Fibroblast of skin of back (primary cell): ENCODE results near the gene GNG2.

ENCODE experiments used
- DNase-seq: peaks from one replicate; pipeline ENCODE4 v3.0.0-alpha.2; 2013

The GNG2 gene

DNA sequence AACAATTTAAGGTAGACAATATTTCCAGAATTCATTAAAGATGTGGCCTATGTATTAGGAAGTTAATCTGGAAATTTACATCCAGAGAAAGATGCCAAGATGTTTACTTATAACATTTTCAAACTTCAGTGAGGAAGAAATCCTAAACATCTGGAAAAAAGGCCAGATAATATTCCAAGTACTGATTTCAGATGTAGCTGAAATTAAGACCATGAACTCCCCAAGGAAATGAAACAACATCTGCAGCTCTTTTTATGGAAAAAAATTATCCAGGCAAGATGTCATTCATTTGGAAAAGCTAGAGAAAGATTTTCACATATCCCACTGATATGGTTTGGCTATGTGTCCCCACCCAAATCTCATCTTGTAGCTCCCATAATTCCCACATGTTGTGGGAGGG is 35.0 kb downstream of the GNG2 start:
- DNase-seq = no peak

DNA sequence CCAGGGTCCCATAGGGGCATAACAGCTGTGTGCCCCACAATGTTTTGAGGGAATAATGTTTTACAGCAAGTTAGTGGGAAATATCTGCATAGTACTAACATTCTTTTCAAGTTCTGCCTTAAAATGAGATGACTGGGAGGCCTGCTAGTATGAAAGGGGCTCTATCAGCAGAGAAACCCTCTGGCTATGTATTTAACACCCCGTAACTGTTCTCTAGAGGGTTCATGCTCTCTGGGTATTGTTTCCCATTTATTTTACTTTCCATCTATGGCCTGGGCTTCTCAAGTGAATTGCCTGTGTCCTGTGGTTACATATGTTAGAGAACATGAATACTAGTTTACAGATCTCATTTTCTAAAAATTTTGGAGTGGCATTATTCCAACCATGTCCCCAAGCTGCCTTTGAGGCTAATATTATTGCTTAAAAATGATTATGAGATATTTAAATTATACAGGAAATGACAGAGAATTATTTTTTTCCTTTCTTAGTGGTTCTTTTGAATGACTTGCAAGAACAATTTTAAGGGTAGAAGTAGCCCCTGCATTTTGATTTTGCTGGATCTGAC is 37.5 kb downstream of the GNG2 start:
- no peak for DNase-seq

DNA sequence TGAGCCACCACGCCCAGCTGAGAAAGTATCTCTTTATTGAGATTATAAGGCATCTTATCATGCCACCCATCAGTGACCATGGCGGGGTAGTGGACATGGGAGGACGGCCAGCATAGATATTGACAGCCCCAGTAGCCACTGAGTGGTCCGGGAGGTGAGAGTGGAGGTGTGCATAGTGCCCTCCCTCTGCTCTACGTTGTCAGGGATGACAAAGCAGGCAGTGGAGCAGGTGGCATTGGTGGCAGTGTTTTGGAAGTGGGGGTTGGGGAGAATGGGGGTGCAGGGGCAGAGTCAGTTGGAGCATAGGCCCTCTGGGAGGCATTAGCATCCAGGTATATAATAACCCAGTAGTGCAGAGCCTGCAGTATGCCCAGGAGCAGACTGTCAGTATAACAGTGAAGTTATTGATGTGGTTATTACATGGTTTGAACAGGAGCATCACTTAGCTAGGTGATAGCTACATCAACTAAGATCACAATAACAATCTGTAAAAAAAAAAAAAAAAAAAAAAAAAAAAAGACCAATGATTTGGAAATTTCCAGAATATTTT is 41.1 kb downstream of the GNG2 start:
- DNase-seq = no peak

DNA sequence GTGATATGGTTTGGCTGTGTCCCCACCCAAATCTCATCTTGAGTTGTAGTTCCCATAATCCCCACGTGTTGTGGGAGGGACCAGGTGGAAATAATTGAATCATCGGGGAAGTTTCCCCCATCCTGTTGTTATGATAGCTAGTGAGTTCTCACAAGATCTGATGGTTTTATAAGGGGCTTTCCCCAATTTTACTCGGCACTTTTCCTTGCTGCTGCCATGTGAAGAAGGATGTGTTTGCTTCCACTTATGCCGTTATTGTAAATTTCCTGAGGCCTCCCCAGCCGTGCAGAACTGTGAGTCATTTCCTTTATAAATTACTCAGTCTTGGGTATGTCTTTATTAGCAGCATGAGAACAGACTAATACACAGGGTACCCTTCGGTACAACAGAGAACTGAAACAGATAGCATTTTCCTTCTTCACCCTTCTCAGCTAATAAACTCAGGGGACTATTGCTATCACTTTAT is 45.3 kb downstream of the GNG2 start:
- peak; percentile 90 for DNase-seq

DNA sequence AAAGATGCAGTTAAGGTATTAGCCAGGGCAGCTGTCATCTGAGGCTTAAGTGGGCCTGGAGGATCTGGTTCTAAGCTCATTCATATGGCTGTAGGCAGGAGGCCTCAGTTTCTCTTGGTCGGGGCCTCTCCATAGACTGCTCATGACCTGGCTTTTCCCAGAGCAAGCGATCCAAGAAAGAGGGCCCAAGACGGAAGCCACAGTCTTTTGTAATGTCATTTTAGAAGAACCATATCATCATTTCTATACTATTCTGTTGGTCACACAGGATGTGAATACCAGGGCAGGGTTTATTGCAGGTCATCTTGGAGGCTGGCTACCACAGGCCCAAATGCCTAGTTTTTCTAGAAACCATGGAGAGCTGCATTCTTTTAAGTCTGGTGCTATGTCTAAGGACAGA is 47.7 kb downstream of the GNG2 start:
- DNase-seq = peak; percentile 78

DNA sequence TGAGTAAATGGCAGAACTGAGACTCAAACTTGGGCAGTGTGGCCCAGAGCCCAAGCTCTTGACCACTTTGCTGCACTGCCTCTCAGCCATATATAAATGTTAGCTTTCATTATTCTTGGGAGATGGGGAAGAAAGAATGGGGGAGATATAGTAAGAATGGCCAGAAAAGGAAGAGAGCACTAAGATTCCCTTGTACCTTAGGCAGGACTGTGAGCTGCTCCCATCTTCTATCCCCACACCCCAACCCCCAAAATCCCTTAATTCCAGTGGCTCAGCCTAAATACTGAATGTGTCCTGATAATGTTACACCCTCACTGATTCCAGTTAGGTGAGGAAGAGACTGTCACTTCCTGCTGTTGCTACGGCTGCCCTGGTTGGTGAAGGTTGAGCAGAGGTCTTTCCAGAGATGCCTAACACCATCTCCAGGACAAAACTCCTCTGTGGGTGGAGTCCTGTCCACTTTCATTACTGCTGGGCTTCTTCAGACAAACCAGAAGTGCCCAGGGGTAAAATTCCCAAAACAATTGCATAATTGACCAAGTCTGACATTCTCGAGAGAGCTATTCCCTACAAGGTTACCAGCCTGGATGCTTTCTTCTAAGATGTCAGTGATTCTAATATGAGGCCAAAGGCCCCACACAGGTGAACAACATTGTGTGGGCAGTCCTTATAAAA is 51.8 kb downstream of the GNG2 start:
- DNase-seq = no peak

DNA sequence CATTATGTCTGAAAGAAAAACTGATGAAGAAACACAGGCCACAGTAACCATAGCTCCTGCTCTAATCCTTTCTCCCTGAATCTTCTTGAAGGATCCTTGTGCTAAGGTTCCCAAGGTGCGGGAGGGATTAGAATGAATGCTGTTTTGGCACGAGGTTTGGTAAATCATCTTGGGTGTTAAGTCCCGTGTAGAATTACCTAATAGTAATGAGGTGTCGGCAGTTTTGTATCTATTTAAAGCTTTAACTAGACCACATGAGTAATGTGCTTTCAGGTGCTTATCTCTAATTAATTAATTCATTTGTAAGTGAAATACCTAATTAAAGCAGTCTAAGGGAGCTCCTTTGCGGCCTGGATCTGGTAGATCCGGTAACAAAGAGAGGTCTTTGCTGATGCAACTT is 53.9 kb downstream of the GNG2 start:
- DNase-seq = no peak

DNA sequence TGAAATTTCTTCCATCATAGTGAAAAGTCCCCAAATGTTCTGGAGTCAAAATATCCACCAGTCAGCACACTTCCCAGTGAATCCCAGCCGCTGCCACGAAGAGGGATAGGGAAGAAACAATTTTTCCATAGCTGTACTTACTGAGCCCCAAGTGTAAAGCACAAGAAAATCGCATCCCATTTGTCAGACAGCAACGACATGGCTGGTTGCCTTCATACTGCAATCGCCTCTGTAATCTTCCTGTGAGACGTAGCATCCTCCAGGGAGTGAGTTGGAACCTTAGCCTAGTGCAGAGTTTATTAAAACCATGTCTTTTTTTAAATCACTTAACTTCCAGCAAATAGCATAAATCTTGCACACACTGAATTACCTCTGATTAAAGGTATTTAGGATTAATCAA is 56.8 kb downstream of the GNG2 start:
- DNase-seq = no peak

DNA sequence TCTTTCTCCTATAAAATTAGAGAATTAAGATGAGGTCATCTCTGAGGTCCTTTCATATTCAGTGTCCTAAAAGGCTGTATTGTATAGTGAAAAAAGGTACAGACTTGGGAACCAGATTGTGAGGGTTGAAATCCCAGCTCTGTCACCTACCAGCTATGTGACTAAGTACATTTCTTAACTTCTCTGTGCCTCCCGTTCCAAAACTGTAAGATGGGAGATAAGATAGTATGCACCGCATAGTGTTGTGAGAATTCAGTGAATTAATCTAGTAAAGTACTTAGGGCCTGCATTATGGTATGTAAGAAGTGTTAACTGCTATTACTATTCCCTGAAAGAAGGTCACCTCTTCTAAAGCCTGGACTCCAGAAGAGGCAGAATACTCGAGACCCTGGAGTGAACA is 60.6 kb downstream of the GNG2 start:
- no peak for DNase-seq

DNA sequence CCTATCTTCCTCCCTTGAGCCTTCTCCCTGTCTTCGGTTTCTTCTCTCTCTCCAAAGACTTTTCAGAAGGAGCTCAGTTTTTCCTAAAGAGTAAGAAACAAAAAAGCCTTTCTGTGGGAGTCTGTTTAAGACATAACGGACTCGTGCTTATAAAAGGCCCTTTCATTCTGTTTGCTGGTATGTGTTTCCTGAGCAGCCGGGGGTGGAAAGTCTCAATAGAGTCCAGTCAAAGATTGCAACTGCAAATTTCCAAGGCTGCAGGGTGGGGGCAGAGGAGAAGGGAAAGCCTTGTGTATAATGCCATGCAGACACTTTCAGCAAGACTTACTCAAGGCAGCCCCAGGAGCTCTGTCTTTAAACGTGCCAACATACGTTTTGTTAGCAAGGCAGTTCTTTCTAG is 62.2 kb downstream of the GNG2 start:
- DNase-seq = peak; percentile 14

DNA sequence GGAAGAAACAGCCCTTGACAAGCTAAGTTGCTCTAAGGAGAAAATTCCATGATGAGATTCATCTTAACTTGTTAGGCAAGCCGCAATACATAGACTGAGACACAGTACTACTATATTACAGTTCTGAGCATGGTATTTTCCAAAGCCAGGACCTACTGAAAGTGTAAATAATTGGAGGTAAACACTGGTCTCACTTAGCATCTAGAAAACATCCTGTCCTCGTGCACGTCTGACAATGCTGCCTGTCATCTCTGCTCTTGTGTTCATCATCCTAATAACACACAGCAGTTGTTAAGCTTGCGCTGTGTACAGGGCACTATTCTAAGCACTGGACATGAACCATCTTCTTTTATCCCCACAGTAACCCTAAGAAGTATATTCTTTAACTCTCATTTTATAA is 64.2 kb downstream of the GNG2 start:
- DNase-seq = no peak

DNA sequence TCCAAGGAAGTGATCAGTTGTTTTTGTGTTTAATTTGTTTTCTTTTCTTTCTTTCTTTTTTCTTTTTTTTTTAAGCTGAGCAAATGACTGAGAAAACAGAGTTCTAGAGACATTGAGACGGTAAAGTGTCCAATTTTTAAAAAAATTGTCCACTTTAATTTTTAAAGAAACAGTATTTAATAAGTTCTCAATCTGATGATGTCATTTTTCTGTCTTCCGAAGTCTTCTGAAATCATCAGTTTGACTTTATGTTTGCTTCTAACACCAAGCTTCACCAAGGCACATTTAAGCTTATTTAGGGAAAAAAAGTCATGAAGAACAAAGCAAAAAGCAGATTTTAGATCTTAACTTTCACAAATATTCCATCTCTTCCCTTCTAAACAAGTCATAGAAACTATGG is 65.6 kb downstream of the GNG2 start:
- no peak for DNase-seq

DNA sequence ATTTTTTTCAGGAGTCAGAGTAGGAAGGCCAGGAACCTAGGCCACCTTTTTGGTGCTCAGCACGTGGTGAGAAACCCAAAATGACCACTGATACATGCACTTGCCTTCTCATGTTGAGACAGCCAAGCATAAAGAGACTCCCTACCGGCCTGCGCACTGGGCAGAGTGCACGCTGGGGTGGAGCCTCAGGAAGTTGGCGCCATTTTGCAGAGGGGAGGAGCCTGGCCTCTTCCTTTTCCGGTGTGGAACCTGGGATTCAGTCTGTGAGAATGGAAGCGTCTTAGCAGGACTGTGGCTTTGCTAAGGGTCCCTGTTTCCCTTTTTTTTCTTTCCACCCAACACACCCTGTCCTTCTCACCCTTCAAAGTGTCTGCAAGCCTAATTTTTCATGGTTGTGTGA is 66.0 kb downstream of the GNG2 start:
- no peak for DNase-seq

DNA sequence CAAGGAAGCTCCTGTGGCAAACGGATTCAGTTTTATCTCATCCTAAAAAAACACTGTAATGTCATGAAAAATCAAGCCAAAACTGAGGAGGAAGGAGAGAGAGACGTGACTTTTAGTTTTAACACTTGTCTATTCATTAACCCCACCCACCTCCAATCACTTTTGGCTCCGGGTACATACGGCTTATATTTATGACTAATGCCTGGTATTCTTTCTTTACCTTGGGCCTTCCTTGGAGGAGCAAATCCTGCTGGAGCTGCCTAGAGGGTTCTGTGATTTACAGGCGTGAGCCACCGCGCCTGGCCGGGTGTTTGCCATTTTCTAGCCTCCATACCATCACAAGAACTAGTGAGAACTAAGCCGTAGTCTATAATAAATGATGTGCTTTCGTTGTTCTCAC is 68.2 kb downstream of the GNG2 start:
- DNase-seq = no peak

DNA sequence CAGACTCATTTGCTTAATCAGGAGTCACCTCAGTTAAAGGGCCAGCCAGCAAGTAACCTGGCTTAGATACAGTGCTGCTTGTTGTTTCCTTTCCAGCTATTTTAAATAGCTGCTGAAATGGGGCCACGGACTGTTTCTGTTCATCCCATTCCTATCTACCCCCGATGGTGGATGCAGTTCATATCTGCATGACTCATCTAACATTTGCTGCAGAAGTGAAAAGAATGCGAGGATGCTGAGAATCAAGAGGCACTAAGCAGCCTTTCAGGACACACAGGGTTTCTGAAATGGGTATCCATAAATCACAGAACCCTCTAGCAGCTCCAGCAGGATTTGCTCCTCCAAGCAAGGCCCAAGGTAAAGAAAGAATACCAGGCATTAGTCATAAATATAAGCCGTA is 68.8 kb downstream of the GNG2 start:
- DNase-seq = peak; percentile 64

DNA sequence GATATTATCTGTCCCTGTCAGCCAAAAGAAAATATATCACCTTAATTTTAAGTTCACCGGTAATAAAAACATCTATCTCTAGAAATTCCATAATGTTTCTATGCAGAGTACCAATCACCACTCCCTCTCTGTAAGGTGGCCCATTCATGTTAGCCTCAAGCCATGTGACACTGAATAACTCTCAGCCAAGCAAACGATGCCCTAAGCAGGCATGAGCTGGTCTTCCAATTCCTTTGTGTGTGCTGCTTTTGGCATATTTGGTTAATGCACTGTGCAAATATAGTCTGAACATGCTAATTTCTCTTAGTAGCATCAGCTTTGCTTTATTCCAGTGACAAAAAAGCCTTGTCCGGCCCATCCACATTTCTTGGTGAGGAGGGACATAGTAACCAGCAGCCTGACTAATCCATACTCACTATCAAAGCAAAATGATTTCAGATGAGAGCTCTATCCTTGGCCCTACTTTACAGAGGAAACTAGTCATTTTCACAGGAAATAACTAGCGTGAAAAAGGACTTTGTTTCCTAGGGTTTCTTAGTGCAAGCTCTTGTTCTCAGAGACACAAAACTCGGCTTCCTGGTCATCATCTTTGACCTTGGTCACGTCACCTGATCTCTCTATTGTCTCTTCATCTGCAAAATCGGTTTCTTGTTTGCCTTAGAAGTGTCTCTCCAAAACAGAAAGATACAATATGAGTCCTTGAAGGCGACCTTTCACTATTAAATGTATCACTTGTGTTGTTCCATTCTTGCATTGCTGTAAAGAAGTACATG is 69.7 kb downstream of the GNG2 start:
- peak; percentile 3 for DNase-seq

DNA sequence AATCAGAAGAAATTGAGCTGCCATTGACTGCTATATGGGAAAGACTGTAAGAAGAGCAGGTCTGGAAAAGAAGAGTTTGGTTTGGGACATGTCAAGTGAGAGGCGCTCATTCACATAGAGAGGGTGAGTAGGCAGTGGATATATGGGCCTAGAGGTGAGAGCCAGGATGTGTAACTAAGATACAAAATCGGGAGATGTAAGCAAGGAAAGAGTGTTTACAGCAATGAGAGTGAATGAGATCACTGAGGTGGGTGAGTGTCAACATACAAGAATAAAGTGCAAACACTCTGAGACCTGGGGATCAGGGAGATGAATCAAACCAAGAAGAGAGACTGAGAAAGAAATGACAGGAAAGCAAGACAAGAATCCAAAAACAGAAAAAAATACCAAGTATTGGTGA is 70.9 kb downstream of the GNG2 start:
- DNase-seq = no peak

DNA sequence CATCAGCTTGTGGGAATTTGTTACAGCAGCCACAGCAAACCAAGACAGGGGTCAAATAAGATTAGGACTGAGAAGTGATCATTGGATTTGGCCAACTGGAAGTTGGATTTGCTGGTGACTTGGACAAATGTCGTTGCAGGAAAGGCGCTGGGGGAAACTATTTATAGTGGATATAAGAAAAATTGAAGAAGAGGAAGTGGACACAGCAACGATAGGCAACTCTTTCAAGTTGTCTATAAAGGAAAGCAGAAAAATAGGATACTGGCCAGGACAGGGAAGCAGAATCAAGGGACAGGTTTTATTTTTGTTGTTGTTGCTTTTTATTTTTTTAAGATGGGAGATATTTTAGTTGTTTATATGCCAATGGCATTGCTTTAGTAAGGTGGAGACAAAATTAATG is 72.8 kb downstream of the GNG2 start:
- no peak for DNase-seq

DNA sequence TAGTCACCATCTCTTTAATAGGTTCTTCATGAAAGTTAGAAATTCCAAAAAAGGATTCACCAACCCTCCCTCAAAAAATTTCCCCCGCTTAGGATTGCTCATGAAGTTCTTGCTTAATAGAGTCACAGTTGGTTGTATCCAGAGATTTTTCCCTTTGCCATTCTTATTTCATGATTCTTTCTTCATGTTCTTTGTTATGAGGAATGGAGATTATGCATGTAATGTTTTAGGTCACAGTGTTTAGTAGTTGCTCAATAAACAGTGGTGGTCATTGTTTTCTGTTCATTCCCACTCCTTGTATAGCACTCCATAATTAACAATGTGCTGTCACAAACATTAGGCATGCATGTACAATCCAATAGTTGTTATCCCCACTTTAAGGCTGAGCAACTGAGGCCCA is 77.7 kb downstream of the GNG2 start:
- no peak for DNase-seq

DNA sequence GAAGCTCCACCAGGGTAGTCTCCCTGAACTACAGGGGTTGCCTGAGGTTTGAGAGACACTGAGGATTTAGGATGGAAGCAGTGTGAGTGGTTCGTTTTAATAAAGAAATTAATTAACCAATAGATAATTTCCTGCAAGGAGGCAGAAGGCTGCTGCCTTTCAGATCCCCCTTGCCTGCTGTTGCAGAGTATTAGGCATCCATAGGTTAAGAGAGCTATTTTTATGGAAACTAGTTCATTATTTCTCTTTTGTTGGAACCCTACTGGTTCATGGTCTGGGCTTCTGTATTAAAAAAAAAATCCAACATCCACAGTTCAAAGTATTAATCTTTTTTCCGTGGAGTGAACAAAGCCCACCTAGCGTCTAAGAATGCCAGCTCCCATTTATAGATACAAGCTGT is 78.4 kb downstream of the GNG2 start:
- DNase-seq = no peak

DNA sequence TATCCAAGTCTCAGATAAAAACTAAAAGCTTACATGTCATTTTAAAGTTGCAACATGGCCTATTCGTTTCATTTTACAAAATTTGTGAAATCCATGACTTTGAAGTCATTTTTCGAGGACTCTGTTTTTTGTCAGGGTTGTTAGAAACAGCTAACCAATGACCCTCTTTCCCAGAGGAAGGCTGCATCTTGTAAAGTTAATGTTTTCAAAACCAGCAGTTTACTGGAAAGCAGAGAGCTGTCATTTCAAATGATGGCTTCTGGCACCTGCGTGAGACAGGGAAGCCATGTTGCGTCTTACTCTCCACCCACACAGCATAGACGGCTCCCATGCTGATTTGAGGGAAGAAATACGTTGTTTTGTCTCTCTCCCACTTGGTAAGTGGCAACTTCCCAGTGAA is 78.8 kb downstream of the GNG2 start:
- no peak for DNase-seq

DNA sequence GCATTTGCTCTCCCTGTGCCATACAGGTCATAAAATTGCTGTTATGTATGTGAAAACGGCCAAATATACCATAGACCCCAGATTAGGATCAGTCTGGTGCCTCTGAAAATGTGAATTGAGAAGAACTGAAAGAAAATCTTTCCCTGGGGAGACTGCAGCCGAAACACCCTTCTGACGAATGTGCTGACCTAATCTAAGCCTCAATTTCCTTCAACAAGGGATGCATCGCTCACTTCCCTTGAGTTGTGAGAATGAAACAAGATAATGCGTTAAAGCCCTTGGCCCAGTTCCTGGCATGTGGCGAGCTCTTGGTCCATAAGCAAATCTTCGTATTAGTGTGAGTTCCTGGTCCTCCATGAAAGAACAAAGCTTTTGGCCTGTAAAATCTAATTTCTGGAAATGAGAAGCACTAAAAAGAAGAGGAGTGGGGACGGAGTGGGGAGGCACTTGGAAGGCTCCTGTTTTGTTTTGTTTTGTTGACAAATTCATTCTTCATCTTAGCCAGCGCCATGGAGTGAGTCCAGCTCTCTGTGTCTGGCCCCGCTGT is 79.4 kb downstream of the GNG2 start:
- DNase-seq = no peak

DNA sequence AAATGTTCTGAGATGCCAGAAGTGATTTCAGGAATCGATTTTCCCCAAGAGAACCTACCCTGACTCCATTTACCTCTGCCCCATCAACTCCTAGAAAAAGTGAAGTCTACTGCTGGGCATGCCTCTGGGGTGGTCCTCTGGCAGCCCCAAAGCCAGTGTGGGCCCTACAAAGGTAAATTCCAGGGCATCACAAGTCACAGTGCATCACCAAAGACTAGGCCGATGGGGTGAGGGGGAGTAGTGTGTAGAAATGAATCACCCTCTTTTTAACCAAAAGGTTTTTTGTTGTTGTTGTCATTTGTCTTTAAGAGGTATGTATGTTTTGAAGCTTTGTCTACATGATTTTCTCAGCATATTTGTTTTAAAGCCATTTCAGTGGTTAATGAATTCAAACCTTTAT is 82.6 kb downstream of the GNG2 start:
- DNase-seq = no peak

DNA sequence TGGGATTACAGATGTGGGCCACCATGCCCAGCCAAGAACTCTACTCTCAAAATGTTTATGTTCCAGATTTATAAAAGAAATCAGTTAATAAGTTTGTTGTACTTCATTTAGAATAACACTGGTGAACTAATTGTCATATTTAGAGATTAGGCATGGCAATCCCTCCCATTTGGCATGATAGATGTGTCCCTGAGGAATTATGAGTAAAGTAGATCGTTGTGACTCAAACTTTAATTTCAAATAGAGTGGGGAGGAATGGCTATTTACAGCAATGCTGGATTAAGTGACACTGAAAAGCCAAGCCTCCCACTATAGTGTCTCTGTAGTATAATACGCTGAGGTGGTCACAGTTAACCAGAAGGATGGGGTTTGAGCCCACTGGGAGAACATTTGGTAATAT is 89.6 kb downstream of the GNG2 start:
- peak; percentile 26 for DNase-seq
